SU-DHL-6 (cell line): Measurements from ENCODE around the gene TMEM163.

Experiments
- H2AFZ ChIP-seq: fragments of 200-600 bp; sonication (generic); 2 replicates; pipeline ENCODE4 v1.6.1; 2014; ENCODE audit warnings: low read depth, mild to moderate bottlenecking, moderate library complexity, mixed read lengths, antibody characterized with exemption, low read length; ENCODE audit not compliant: severe bottlenecking
- H3F3A ChIP-seq: fragments of 200-600 bp; shearing (Covaris generic); 2 replicates; pipeline ENCODE4 v1.6.0; 2016; ENCODE audit warnings: antibody characterized with exemption, mild to moderate bottlenecking; ENCODE audit not compliant: insufficient read depth
- H3K27ac ChIP-seq: fragments of 200-600 bp; sonication (generic); 2 replicates; pipeline ENCODE4 v1.5.1; 2016; ENCODE audit warnings: low read depth, mild to moderate bottlenecking, low read length, moderate library complexity, mixed read lengths
- H3K27me3 ChIP-seq: fragments of 200-600 bp; sonication (generic), shearing (Covaris generic); 2 replicates; pipeline ENCODE4 v1.6.0; 2014; ENCODE audit warnings: mild to moderate bottlenecking, low read length
- H3K36me3 ChIP-seq: fragments of 200-600 bp; sonication (generic); 2 replicates; pipeline ENCODE4 v1.6.1; 2014; ENCODE audit warnings: mild to moderate bottlenecking, low read length, mixed read lengths
- H3K4me2 ChIP-seq: fragments of 300-600, 200-600 bp; shearing (Covaris generic), sonication (generic); 2 replicates; pipeline ENCODE4 v1.6.0; 2014; ENCODE audit warnings: low read length, low read depth, mild to moderate bottlenecking; ENCODE audit not compliant: poor library complexity, severe bottlenecking
- H3K4me3 ChIP-seq: fragments of 200-600 bp; sonication (generic); 2 replicates; pipeline ENCODE4 v1.5.1; 2014; ENCODE audit warnings: antibody characterized with exemption, low read length, mild to moderate bottlenecking, mixed read lengths; ENCODE audit not compliant: insufficient read depth, poor library complexity, severe bottlenecking
- H3K79me2 ChIP-seq: fragments of 200-600 bp; sonication (generic); 2 replicates; pipeline ENCODE4 v1.6.1; 2014; ENCODE audit warnings: mild to moderate bottlenecking, low read length, moderate library complexity; ENCODE audit not compliant: insufficient read depth
- H3K9ac ChIP-seq: fragments of 200-600 bp; sonication (generic); 2 replicates; pipeline ENCODE4 v1.7.0; 2014; ENCODE audit warnings: mild to moderate bottlenecking, low read length
- H3K9me2 ChIP-seq: fragments of 200-600 bp; sonication (generic); replicated peaks from 2 replicates; pipeline ENCODE4 v1.6.1; 2014; ENCODE audit warnings: low read length; ENCODE audit not compliant: insufficient read depth
- H3K9me3 ChIP-seq: fragments of 200-600 bp; sonication (generic); 2 replicates; pipeline ENCODE4 v1.6.1; 2014; ENCODE audit warnings: low read length, mixed read lengths; ENCODE audit not compliant: insufficient read depth
- H4K20me1 ChIP-seq: fragments of 200-600 bp; sonication (generic); 2 replicates; pipeline ENCODE4 v1.6.1; 2014; ENCODE audit warnings: low read depth, mild to moderate bottlenecking, antibody characterized with exemption, low read length, moderate library complexity, mixed read lengths
- CTCF ChIP-seq: fragments of 200-600 bp; sonication (generic); IDR thresholded peaks from one replicate; pipeline ENCODE4 v1.5.1; 2017; ENCODE audit warnings: antibody characterized with exemption, mild to moderate bottlenecking, low read length, moderate library complexity; ENCODE audit not compliant: insufficient read depth, poor library complexity, severe bottlenecking
- EZH2phosphoT487 ChIP-seq: fragments of 200-600 bp; sonication (generic), shearing (Covaris generic); conservative IDR thresholded peaks from 2 replicates; pipeline ENCODE4 v1.6.1; 2018; ENCODE audit warnings: mild to moderate bottlenecking, antibody characterized with exemption, low read length, moderate library complexity, mixed read lengths

TMEM163 gene

GRCh38 chr2:134417968-134418582 is 300.7 kb downstream of the TMEM163 start:
- Histone ChIP-seq H3K4me2 (no peak overlapping the region), H3K27me3 (no peaks in the 10 kb centered on the region), H3K36me3 (no peaks in the 10 kb centered on the region), H3K4me3 (no peak overlapping the region), H2AFZ (no peak overlapping the region), H3K27ac (no peak overlapping the region), H4K20me1 (no peaks in the 10 kb centered on the region), H3F3A (no peaks in the 10 kb centered on the region), H3K79me2 (no peaks in the 10 kb centered on the region), H3K9ac (no peak overlapping the region), H3K9me3 (no peaks in the 10 kb centered on the region), H3K9me2 (no peaks in the 10 kb centered on the region)
- TF ChIP-seq CTCF: no peak
- no peak for TF ChIP-seq EZH2phosphoT487

GRCh38 chr2:134416637-134417036 is 302.2 kb downstream of the TMEM163 start:
- Histone ChIP-seq H3K9ac (no peak overlapping the region), H3K9me3 (no peaks in the 10 kb centered on the region), H3K79me2 (no peaks in the 10 kb centered on the region), H3K27me3 (no peaks in the 10 kb centered on the region), H3K4me3 (no peak overlapping the region), H4K20me1 (no peaks in the 10 kb centered on the region), H3K27ac (no peak overlapping the region), H3K9me2 (no peaks in the 10 kb centered on the region), H2AFZ (no peak overlapping the region), H3F3A (peaks cover 3% of the 10 kb centered on the region; the same call in 1 of the 2 replicates), H3K4me2 (no peak overlapping the region), H3K36me3 (no peaks in the 10 kb centered on the region)
- no peak for TF ChIP-seq EZH2phosphoT487
- no peak for TF ChIP-seq CTCF

GRCh38 chr2:134416018-134416417 is 302.8 kb downstream of the TMEM163 start:
- TF ChIP-seq EZH2phosphoT487: no peak
- no peak for TF ChIP-seq CTCF
- peaks cover 9% of the 10 kb centered on the region for H3F3A ChIP-seq
- H3K27me3 ChIP-seq: no peaks in the 10 kb centered on the region
- H3K27ac ChIP-seq: no peak overlapping the region
- no peaks in the 10 kb centered on the region for H3K9me2 ChIP-seq
- no peak overlapping the region for H3K4me3 ChIP-seq
- no peaks in the 10 kb centered on the region for H4K20me1 ChIP-seq
- no peaks in the 10 kb centered on the region for H3K36me3 ChIP-seq
- H3K4me2 ChIP-seq: no peak overlapping the region
- H3K79me2 ChIP-seq: no peaks in the 10 kb centered on the region
- no peak overlapping the region for H2AFZ ChIP-seq
- no peak overlapping the region for H3K9ac ChIP-seq
- no peaks in the 10 kb centered on the region for H3K9me3 ChIP-seq
